ENCODE measurements around the gene FOXD2.

FOXD2 gene

DNA sequence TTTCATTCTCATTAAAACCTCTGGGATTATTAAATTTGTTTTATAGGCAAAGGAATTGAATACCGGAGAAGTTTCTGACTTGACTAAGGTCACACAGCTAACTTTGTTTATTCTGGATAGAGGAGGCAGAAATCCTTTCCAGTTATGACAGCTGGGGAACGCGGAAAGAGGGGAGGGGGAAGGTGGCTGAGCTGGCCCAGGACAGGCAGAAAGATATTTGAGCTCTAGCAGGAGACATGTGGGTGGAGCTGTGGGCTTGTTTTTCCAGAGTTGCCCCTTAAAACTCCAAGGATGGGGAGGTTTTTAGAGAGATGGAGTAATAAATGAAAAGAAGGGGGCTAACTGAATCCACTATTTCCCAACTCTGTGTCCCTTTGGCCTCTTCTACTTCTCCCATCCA is 27.8 kb downstream of the FOXD2 start:
- Histone ChIP-seq H3K4me3 (ENCODE audit: control insufficient read depth in 1 of 7, extremely low read depth in 1 of 7, insufficient read depth in 4 of 7, low read depth in 2 of 7, low read length in 6 of 7) (no peak overlapping the region), H3K4me1 (ENCODE audit: control extremely low read depth in 1 of 4, control insufficient read depth in 4 of 4, insufficient read depth in 4 of 4, low read length in 3 of 4) (no peaks in the 10 kb centered on the region), H3K27me3 (replicated peaks in 2 of 5; ENCODE audit: control insufficient read depth in 4 of 5, insufficient read depth in 5 of 5, low read length in 4 of 5) (peaks cover 5 to 57% (median 19%) of the 10 kb centered on the region in 5 experiments), H3K36me3 (ENCODE audit: control insufficient read depth in 4 of 4, insufficient read depth in 4 of 4, low read length in 3 of 4) (no peaks in the 10 kb centered on the region), H3K27ac (ENCODE audit: insufficient read depth in 1 of 2, low read depth in 1 of 2, low read length in 2 of 2, poor library complexity in 1 of 2, severe bottlenecking in 2 of 2) (no peak overlapping the region), H3K9me3 (ENCODE audit: control extremely low read depth in 1 of 5, control insufficient read depth in 4 of 5, insufficient read depth in 2 of 5, low read depth in 1 of 5, low read length in 4 of 5) (no peaks in the 10 kb centered on the region)
- DNase-seq: no peak
- ChIA-PET CTCF (interaction anchor here (1.3 kb wide), 1 partner anchor 12 kb away, joined by 4 read pairs; no protein-coding TSS in a partner anchor), POLR2A (no interaction called here)
- 96% methylated on average over 3 of the region's 3 CpGs for WGBS (ENCODE audit: insufficient coverage)

DNA sequence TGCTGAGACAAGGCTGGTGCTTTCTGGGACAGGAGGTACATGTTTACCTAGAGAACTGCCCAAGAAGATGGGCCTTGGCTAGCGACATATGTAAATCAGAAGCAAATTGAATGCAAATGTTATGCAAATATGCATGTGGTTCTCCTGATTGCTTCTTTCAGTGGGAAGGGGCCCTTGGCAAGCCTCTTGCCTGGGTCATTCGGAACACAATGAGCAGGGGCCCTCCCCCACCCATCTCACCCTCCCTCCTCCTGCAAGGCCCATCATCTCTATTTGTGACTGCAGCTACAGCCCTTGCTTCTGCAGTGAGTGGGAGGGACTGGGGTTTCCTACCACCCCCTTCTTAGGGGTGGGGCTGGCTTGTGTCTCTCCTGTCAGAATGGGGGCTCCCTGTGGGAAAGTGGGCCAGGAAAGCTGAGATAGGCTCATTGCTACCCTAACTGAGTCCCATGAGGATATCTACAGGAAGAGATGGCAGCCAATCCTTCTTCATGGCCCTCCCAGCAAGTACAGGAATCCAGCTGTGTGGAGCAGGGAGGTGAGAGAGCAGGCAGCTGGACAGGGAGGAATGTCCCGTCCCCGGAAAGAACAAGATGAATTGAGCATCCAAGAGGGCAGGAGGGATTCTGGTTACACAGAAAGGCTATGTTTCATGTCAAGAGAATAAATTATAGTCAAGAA is 31.0 kb downstream of the FOXD2 start:
- ChIA-PET POLR2A (no interaction called here), CTCF (interaction anchor here (1.1 kb wide), 1 partner anchor 31 kb away, joined by 3 read pairs; no protein-coding TSS in a partner anchor)
- no peak for DNase-seq
- peaks cover 0 to 26% (median 5%) of the 10 kb centered on the region in 5 experiments for H3K27me3 ChIP-seq (replicated peaks in 2 of 5; ENCODE audit: control insufficient read depth in 4 of 5, insufficient read depth in 5 of 5, low read length in 4 of 5)
- H3K4me1 ChIP-seq (ENCODE audit: control extremely low read depth in 1 of 4, control insufficient read depth in 4 of 4, insufficient read depth in 4 of 4, low read length in 3 of 4): no peaks in the 10 kb centered on the region
- H3K27ac ChIP-seq (ENCODE audit: insufficient read depth in 1 of 2, low read depth in 1 of 2, low read length in 2 of 2, poor library complexity in 1 of 2, severe bottlenecking in 2 of 2): no peak overlapping the region
- 93% methylated on average over 3 of the region's 4 CpGs for WGBS (ENCODE audit: insufficient coverage)
- no peak overlapping the region for H3K4me3 ChIP-seq (ENCODE audit: control insufficient read depth in 1 of 7, extremely low read depth in 1 of 7, insufficient read depth in 4 of 7, low read depth in 2 of 7, low read length in 6 of 7)
- no peaks in the 10 kb centered on the region for H3K36me3 ChIP-seq (ENCODE audit: control insufficient read depth in 4 of 4, insufficient read depth in 4 of 4, low read length in 3 of 4)
- no peaks in the 10 kb centered on the region for H3K9me3 ChIP-seq (ENCODE audit: control extremely low read depth in 1 of 5, control insufficient read depth in 4 of 5, insufficient read depth in 2 of 5, low read depth in 1 of 5, low read length in 4 of 5)

DNA sequence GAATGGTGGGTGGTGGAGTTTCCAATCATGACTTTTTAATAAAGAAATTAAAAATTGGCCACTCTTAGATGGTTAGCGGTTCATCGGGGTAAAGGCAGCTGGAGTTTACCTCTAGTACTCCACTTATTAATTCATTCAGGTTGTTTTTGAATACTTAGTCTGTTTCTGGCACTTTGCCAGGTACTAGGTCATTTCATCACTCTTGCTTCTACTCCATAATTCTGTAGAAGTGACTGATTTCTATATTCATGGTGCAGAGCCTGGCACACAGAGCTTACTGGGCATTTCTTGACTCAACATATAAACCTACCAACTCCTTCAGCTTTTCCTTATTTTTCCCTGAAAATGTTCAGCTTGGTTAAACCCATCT is 31.5 kb downstream of the FOXD2 start:
- no peak overlapping the region for H3K27ac ChIP-seq (ENCODE audit: insufficient read depth in 1 of 2, low read depth in 1 of 2, low read length in 2 of 2, poor library complexity in 1 of 2, severe bottlenecking in 2 of 2)
- H3K4me3 ChIP-seq (ENCODE audit: control insufficient read depth in 1 of 7, extremely low read depth in 1 of 7, insufficient read depth in 4 of 7, low read depth in 2 of 7, low read length in 6 of 7): no peak overlapping the region
- H3K36me3 ChIP-seq (ENCODE audit: control insufficient read depth in 4 of 4, insufficient read depth in 4 of 4, low read length in 3 of 4): no peaks in the 10 kb centered on the region
- no CpG with 5 or more reads among the region's 2 CpGs for WGBS (ENCODE audit: insufficient coverage)
- DNase-seq: no peak
- no peaks in the 10 kb centered on the region for H3K4me1 ChIP-seq (ENCODE audit: control extremely low read depth in 1 of 4, control insufficient read depth in 4 of 4, insufficient read depth in 4 of 4, low read length in 3 of 4)
- CTCF ChIA-PET: interaction anchor here (1.1 kb wide), 1 partner anchor 32 kb away, joined by 3 read pairs; no protein-coding TSS in a partner anchor
- H3K27me3 ChIP-seq (replicated peaks in 2 of 5; ENCODE audit: control insufficient read depth in 4 of 5, insufficient read depth in 5 of 5, low read length in 4 of 5): peaks cover 0 to 23% (median 5%) of the 10 kb centered on the region in 5 experiments
- H3K9me3 ChIP-seq (ENCODE audit: control extremely low read depth in 1 of 5, control insufficient read depth in 4 of 5, insufficient read depth in 2 of 5, low read depth in 1 of 5, low read length in 4 of 5): no peaks in the 10 kb centered on the region
- POLR2A ChIA-PET: no interaction called here

DNA sequence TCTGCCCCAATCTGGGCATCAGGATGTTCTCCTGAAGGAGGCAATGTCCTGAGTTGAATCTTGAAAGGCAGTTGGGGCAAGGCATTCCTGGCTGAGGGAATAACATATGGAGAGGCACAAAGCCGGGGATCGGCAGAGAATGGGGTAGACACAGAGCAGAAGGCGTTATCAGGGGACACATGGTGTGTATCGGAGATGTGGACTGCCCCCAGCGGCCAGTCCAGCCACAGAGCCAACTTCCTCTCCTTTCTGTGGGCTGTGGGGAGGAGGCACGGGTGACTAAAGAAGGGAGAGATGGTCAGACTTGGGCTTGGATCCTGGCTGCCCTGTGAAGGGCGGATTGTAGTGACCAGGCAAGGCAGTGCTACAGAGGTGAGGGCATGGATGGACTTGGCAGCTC is 32.1 kb downstream of the FOXD2 start:
- H3K4me1 ChIP-seq (ENCODE audit: control extremely low read depth in 1 of 4, control insufficient read depth in 4 of 4, insufficient read depth in 4 of 4, low read length in 3 of 4): no peaks in the 10 kb centered on the region
- peaks cover 0 to 23% (median 5%) of the 10 kb centered on the region in 5 experiments for H3K27me3 ChIP-seq (replicated peaks in 2 of 5; ENCODE audit: control insufficient read depth in 4 of 5, insufficient read depth in 5 of 5, low read length in 4 of 5)
- 88% methylated on average over 5 of the region's 7 CpGs for WGBS (ENCODE audit: insufficient coverage)
- H3K36me3 ChIP-seq (ENCODE audit: control insufficient read depth in 4 of 4, insufficient read depth in 4 of 4, low read length in 3 of 4): no peaks in the 10 kb centered on the region
- CTCF ChIA-PET: interaction anchor here (0.8 to 1.1 kb wide), 2 partner anchors 33 to 59 kb away, joined by 3 read pairs; no protein-coding TSS in a partner anchor
- no peak for DNase-seq
- H3K27ac ChIP-seq (ENCODE audit: insufficient read depth in 1 of 2, low read depth in 1 of 2, low read length in 2 of 2, poor library complexity in 1 of 2, severe bottlenecking in 2 of 2): no peak overlapping the region
- POLR2A ChIA-PET: no interaction called here
- H3K9me3 ChIP-seq (ENCODE audit: control extremely low read depth in 1 of 5, control insufficient read depth in 4 of 5, insufficient read depth in 2 of 5, low read depth in 1 of 5, low read length in 4 of 5): no peaks in the 10 kb centered on the region
- H3K4me3 ChIP-seq (ENCODE audit: control insufficient read depth in 1 of 7, extremely low read depth in 1 of 7, insufficient read depth in 4 of 7, low read depth in 2 of 7, low read length in 6 of 7): no peak overlapping the region

DNA sequence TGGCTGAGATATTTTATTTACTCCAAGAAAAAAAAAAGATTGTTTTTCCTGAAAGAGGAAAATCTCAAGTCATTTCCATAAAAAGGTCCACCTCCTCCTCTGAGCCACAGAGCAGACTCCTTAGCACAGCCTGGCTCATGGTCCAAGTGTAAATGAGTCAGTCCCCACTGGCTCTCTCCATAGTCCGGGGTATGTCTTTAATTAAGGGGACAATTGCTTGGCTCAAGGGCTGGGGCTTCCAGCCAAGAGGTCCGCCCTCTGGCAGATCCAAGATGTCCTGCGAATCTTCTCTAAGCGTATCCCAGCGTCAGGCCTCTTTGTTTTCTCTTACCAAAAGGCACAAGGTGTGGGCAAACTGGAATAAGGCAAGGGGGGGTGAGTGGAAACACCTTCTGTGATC is 33.3 kb downstream of the FOXD2 start:
- WGBS (ENCODE audit: insufficient coverage): 100% methylated on average over 5 of the region's 5 CpGs
- ChIA-PET POLR2A (no interaction called here), CTCF (no interaction called here)

DNA sequence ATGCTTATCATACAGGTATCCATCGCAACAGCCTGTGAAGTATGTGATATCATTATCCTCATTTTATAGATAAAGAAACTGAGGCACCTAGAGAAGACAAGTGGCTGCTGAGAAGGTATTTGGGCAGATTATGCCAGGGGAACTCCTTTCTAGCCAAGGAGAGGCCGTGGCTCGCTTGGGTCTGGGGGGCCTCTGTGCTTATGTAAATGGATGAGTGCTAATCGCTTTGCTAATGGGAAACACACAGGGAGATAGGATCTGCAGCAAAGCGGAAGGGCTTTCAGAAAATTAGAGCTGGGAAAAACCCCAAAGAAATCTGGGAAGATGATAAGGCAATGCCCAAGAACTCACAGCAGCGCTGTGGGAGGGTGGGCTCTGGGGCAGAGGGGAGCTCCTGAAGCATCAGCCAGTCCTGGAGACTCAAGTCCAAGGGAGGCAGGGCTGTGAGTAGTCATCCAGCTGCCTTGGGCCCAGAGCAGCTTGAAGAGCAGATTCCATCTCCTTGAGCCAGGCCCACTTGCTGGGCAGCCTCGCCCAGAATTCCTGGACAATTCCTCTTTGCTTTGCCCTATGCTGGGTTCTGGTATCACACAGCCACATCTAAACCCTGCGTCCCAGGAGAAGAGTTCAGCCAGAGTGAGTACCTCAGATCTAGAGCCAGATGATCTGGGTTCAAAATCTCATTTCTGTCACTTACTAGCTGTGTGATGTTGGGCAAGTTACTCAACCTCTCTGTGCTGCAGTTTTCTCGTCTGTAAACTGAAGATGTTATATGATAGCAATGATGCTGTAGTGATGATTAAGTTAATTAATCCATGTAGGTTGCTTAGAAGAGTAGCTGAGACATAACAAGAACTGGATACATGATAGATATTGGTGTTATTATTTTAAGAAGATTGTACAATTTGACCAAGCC is 36.7 kb downstream of the FOXD2 start:
- Histone ChIP-seq H3K4me1 (ENCODE audit: control extremely low read depth in 1 of 4, control insufficient read depth in 4 of 4, insufficient read depth in 4 of 4, low read length in 3 of 4) (no peaks in the 10 kb centered on the region), H3K36me3 (ENCODE audit: control insufficient read depth in 4 of 4, insufficient read depth in 4 of 4, low read length in 3 of 4) (no peaks in the 10 kb centered on the region), H3K9me3 (ENCODE audit: control extremely low read depth in 1 of 5, control insufficient read depth in 4 of 5, insufficient read depth in 2 of 5, low read depth in 1 of 5, low read length in 4 of 5) (no peaks in the 10 kb centered on the region), H3K27ac (ENCODE audit: insufficient read depth in 1 of 2, low read depth in 1 of 2, low read length in 2 of 2, poor library complexity in 1 of 2, severe bottlenecking in 2 of 2) (no peak overlapping the region), H3K4me3 (ENCODE audit: control insufficient read depth in 1 of 7, extremely low read depth in 1 of 7, insufficient read depth in 4 of 7, low read depth in 2 of 7, low read length in 6 of 7) (no peak overlapping the region), H3K27me3 (replicated peaks in 2 of 5; ENCODE audit: control insufficient read depth in 4 of 5, insufficient read depth in 5 of 5, low read length in 4 of 5) (peaks cover 0 to 4% (median 0%) of the 10 kb centered on the region in 5 experiments)
- no peak for DNase-seq
- POLR2A ChIA-PET: interaction anchor here (0.7 kb wide), 1 partner anchor 1023 kb away, joined by 3 read pairs; no protein-coding TSS in a partner anchor
- CTCF ChIA-PET: interaction anchor here (0.6 to 1.1 kb wide), 2 partner anchors 8 to 28 kb away, joined by 3 read pairs; no protein-coding TSS in a partner anchor
- 71% methylated on average over 8 of the region's 9 CpGs for WGBS (ENCODE audit: insufficient coverage)

More for the DNA sequence above, 33.3 kb downstream of the FOXD2 start:
- Histone ChIP-seq H3K4me1 (ENCODE audit: control extremely low read depth in 1 of 4, control insufficient read depth in 4 of 4, insufficient read depth in 4 of 4, low read length in 3 of 4) (no peaks in the 10 kb centered on the region), H3K27ac (ENCODE audit: insufficient read depth in 1 of 2, low read depth in 1 of 2, low read length in 2 of 2, poor library complexity in 1 of 2, severe bottlenecking in 2 of 2) (no peak overlapping the region), H3K27me3 (replicated peaks in 2 of 5; ENCODE audit: control insufficient read depth in 4 of 5, insufficient read depth in 5 of 5, low read length in 4 of 5) (peaks cover 0 to 17% (median 2%) of the 10 kb centered on the region in 5 experiments), H3K9me3 (ENCODE audit: control extremely low read depth in 1 of 5, control insufficient read depth in 4 of 5, insufficient read depth in 2 of 5, low read depth in 1 of 5, low read length in 4 of 5) (no peaks in the 10 kb centered on the region), H3K36me3 (ENCODE audit: control insufficient read depth in 4 of 4, insufficient read depth in 4 of 4, low read length in 3 of 4) (no peaks in the 10 kb centered on the region), H3K4me3 (ENCODE audit: control insufficient read depth in 1 of 7, extremely low read depth in 1 of 7, insufficient read depth in 4 of 7, low read depth in 2 of 7, low read length in 6 of 7) (no peak overlapping the region)
- DNase-seq: no peak
